Anterior cingulate cortex (tissue), 58 donors: ENCODE measurements around the gene PAK1.
A peak's percentile ranks its signal among the peaks of the same experiment; 100 is the strongest.
"Not testable (repeated sequence)": the region's sequence is repeated elsewhere in the genome, so short reads cannot be mapped to it uniquely, and the experiment has no call there.

ENCODE experiments used
- DNase-seq, 58 donors: peaks; one replicate each; lab custom pipeline; 2025; lab: John Stamatoyannopoulos, UW

Gene PAK1

GRCh38 chr11:77410076-77410827, 63.6 kb downstream of the PAK1 start:
- DNase-seq = peak in 1 of 58 donors; percentile 1

- no peak for DNase-seq
These were observed 64.8 kb downstream of the PAK1 start for GRCh38 chr11:77409046-77409445.

- peak in 1 of 58 donors; percentile 8 for DNase-seq
These were observed 66.3 kb downstream of the PAK1 start for GRCh38 chr11:77407613-77408012.

- no peak for DNase-seq
These were observed 67.5 kb downstream of the PAK1 start for GRCh38 chr11:77406396-77406795.

- DNase-seq = no peak
These were observed 70.7 kb downstream of the PAK1 start for GRCh38 chr11:77403211-77403610.

- DNase-seq = no peak
These were observed 71.7 kb downstream of the PAK1 start for GRCh38 chr11:77402218-77402556.

- DNase-seq = no peak
These were observed 72.2 kb downstream of the PAK1 start for GRCh38 chr11:77401486-77402217.

GRCh38 chr11:77400775-77401449, 73.0 kb downstream of the PAK1 start:
- DNase-seq = no peak

- no peak for DNase-seq
These were observed 73.6 kb downstream of the PAK1 start for GRCh38 chr11:77400271-77400670.

- no peak for DNase-seq
These were observed 76.3 kb downstream of the PAK1 start for GRCh38 chr11:77397631-77398030.

GRCh38 chr11:77396911-77397310, 77.0 kb downstream of the PAK1 start:
- no peak for DNase-seq

- DNase-seq = no peak
These were observed 77.6 kb downstream of the PAK1 start for GRCh38 chr11:77396305-77396704.

- no peak for DNase-seq
These were observed 78.3 kb downstream of the PAK1 start for GRCh38 chr11:77395460-77396173.

GRCh38 chr11:77392842-77393241, 81.1 kb downstream of the PAK1 start:
- DNase-seq = no peak

GRCh38 chr11:77387701-77388100, 86.2 kb downstream of the PAK1 start:
- DNase-seq = no peak

- peak in 1 of 58 donors; percentile 17 for DNase-seq
These were observed 87.7 kb downstream of the PAK1 start for GRCh38 chr11:77386178-77386577.

GRCh38 chr11:77385255-77385771, 88.6 kb downstream of the PAK1 start:
- DNase-seq = not testable (repeated sequence)

- no peak for DNase-seq
These were observed 89.3 kb downstream of the PAK1 start for GRCh38 chr11:77384571-77384970.

- DNase-seq = not testable (repeated sequence)
These were observed 90.5 kb downstream of the PAK1 start for GRCh38 chr11:77383349-77383748.
